ENCODE results near the gene NFYC.
A peak's percentile ranks its signal among the peaks of the same experiment; 100 is the strongest.

NFYC gene

GRCh38 chr1:40760984-40761383 is 69.5 kb downstream of the NFYC start:
- DNase-seq (ENCODE audit: low read depth) = no peak

GRCh38 chr1:40762144-40762923 is 70.8 kb downstream of the NFYC start:
- no peak for DNase-seq (ENCODE audit: low read depth)

GRCh38 chr1:40763742-40764532 is 72.4 kb downstream of the NFYC start:
- DNase-seq (ENCODE audit: low read depth) = no peak

GRCh38 chr1:40764981-40765380 is 73.5 kb downstream of the NFYC start:
- no peak for DNase-seq (ENCODE audit: low read depth)

GRCh38 chr1:40766017-40766416 is 74.5 kb downstream of the NFYC start:
- DNase-seq (ENCODE audit: low read depth) = no peak

- DNase-seq (ENCODE audit: low read depth) = no peak
Observed at GRCh38 chr1:40766560-40766959, 75.1 kb downstream of the NFYC start.

GRCh38 chr1:40768146-40768990 is 76.9 kb downstream of the NFYC start:
- no peak for DNase-seq (ENCODE audit: low read depth)

- DNase-seq (ENCODE audit: low read depth) = no peak
Observed at GRCh38 chr1:40769815-40770214, 78.3 kb downstream of the NFYC start.

- no peak for DNase-seq (ENCODE audit: low read depth)
Observed at GRCh38 chr1:40770296-40771070, 79.0 kb downstream of the NFYC start.

- no peak for DNase-seq (ENCODE audit: low read depth)
Observed at GRCh38 chr1:40772146-40772955, 80.8 kb downstream of the NFYC start.

- no peak for DNase-seq (ENCODE audit: low read depth)
Observed at GRCh38 chr1:40773748-40774265, 82.3 kb downstream of the NFYC start.

GRCh38 chr1:40774266-40774998 is 82.9 kb downstream of the NFYC start:
- peak; percentile 21 for DNase-seq (ENCODE audit: low read depth)

GRCh38 chr1:40776236-40777072 is 85.0 kb downstream of the NFYC start:
- DNase-seq (ENCODE audit: low read depth) = no peak

GRCh38 chr1:40777224-40777970 is 85.9 kb downstream of the NFYC start:
- no peak for DNase-seq (ENCODE audit: low read depth)

GRCh38 chr1:40780678-40781607 is 89.4 kb downstream of the NFYC start:
- DNase-seq (ENCODE audit: low read depth) = no peak

- DNase-seq (ENCODE audit: low read depth) = no peak
Observed at GRCh38 chr1:40781608-40781971, 90.1 kb downstream of the NFYC start.

GRCh38 chr1:40782371-40782956 is 91.0 kb downstream of the NFYC start:
- no peak for DNase-seq (ENCODE audit: low read depth)

All from stimulated activated CD8-positive, alpha-beta memory T cell treated with anti-CD3 and anti-CD28 coated beads, Interleukin-12 subunit alpha, Interleukin-12 subunit beta, amount 100 ng/mL, for 4 hours (primary cell).